ENCODE data around the gene MUTYH. TPM values are rescaled to one million over a fixed set of nuclear protein-coding genes. Genes with fewer than 3 reads are reported as not detected.
"Not testable (repeated sequence)": the region's sequence is repeated elsewhere in the genome, so short reads cannot be mapped to it uniquely, and the experiment has no call there.

MUTYH gene
- total RNA-seq (ENCODE audit: unreplicated experiment) = 33.7 TPM
- long read RNA-seq, partial matches to known transcripts = 0 of 14 reads
- long read RNA-seq, other reads (novel, unspliced or antisense) = 12 of 14 reads

DNA sequence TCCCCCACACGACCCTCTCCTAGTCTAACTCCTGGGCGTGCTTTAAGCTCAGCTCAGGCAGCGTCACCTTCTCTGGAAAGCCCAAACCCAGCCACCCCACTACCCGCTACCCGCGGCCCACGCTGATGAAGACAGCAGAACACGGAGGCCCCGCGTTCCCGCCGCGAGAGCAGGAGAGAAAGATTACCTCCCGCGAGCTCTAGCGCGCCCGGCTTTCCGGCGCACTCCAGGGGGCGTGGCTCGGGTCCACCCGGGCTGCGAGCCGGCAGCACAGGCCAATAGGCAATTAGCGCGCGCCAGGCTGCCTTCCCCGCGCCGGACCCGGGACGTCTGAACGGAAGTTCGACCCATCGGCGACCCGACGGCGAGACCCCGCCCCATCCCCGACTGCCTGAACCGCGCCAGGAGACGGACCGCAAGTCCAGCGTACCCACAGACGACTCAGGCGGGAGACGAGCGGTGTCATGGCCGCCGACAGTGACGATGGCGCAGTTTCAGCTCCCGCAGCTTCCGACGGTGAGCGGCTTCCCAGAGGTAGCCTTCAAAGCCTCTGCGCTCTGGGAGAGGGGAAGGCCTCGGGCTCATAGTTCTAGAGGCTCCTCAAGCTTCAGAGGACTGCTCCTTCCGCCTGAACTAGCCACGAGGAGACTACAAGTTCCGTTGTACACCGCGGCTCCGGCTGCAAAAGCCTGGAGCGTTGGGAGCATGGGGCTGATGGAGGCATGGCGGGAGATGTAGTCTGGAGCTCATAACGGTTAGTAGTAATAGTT is at the start of gene MUTYH, which contains the start of gene TOE1:
Gene MUTYH, minus strand, starts transcription at position 652 of the 770 bp plus-strand sequence. CDS start 5,935 bp downstream, outside the sequence.
Gene TOE1, plus strand, starts transcription at position 382 of the 770 bp plus-strand sequence. Its CDS starts 83 bp downstream, at position 465.
- Mint-ChIP-seq H3K4me1 (ENCODE audit: low read depth, unreplicated experiment) (no peaks in the 10 kb centered on the region), H3K27me3 (ENCODE audit: unreplicated experiment) (no peaks in the 10 kb centered on the region), H3K4me3 (ENCODE audit: unreplicated experiment) (peak within 1 kb of the TSS; percentile 100), H3K9me3 (ENCODE audit: unreplicated experiment) (peaks cover 3% of the 10 kb centered on the region), H3K27ac (ENCODE audit: unreplicated experiment) (peak within 1 kb of the TSS; percentile 94), H3K36me3 (ENCODE audit: unreplicated experiment) (no peaks in the 10 kb centered on the region)
- TF ChIP-seq, protein P1, sequence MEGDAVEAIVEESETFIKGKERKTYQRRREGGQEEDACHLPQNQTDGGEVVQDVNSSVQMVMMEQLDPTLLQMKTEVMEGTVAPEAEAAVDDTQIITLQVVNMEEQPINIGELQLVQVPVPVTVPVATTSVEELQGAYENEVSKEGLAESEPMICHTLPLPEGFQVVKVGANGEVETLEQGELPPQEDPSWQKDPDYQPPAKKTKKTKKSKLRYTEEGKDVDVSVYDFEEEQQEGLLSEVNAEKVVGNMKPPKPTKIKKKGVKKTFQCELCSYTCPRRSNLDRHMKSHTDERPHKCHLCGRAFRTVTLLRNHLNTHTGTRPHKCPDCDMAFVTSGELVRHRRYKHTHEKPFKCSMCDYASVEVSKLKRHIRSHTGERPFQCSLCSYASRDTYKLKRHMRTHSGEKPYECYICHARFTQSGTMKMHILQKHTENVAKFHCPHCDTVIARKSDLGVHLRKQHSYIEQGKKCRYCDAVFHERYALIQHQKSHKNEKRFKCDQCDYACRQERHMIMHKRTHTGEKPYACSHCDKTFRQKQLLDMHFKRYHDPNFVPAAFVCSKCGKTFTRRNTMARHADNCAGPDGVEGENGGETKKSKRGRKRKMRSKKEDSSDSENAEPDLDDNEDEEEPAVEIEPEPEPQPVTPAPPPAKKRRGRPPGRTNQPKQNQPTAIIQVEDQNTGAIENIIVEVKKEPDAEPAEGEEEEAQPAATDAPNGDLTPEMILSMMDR (IDR thresholded peaks at IDR 0.05; ENCODE audit: partially characterized antibody, unreplicated experiment) = no peak
- peak; percentile 94 for DNase-seq

DNA sequence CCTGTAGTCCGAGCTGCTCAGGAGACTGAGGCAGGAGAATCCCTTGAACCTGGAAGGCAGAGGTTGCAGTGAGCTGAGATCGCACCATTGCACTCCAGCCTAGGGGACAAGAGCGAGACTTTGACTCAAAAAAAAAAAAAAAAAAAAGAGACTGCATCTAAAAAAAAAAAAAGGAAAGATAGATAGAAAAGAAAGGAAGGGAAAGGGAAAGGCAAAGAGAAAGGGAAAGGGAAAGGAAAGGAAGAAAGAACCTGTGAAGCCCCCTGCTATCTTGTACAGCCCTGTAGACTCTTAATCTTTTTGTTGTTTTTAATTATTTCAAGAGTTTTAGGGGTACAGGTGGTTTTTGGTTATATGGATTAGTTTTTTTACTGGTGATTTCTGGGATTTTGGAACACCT is 46.0 kb upstream of the MUTYH start:
- Mint-ChIP-seq H3K27ac (ENCODE audit: unreplicated experiment) (no peak overlapping the region), H3K9me3 (ENCODE audit: unreplicated experiment) (no peaks in the 10 kb centered on the region), H3K4me1 (ENCODE audit: low read depth, unreplicated experiment) (no peaks in the 10 kb centered on the region), H3K4me3 (ENCODE audit: unreplicated experiment) (no peak overlapping the region), H3K36me3 (ENCODE audit: unreplicated experiment) (no peaks in the 10 kb centered on the region), H3K27me3 (ENCODE audit: unreplicated experiment) (no peaks in the 10 kb centered on the region)
- DNase-seq = no peak
- TF ChIP-seq, protein P1 (IDR thresholded peaks at IDR 0.05; ENCODE audit: partially characterized antibody, unreplicated experiment) = no peak

DNA sequence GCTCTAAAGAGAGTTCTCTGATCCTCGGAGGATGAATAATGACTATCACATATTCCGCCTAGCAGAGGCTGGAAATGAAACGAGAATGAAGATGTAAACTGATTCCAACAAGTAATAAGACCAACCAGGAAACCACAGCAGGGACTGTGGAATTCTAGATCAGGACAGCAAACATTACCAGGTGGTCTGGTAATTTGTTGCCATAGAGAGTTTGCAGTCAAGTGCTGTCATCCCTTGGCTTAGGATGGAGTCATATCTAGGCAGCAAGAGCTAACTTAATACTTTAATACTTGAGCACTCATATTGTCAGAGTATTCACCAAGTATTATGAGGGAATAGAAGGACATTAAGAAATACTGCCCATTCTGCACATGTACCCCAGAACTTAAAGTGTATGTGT is 45.1 kb upstream of the MUTYH start:
- Mint-ChIP-seq H3K4me1 (ENCODE audit: low read depth, unreplicated experiment) (peaks cover 2% of the 10 kb centered on the region), H3K36me3 (ENCODE audit: unreplicated experiment) (no peaks in the 10 kb centered on the region), H3K27me3 (ENCODE audit: unreplicated experiment) (no peaks in the 10 kb centered on the region), H3K27ac (ENCODE audit: unreplicated experiment) (no peak overlapping the region), H3K9me3 (ENCODE audit: unreplicated experiment) (no peaks in the 10 kb centered on the region), H3K4me3 (ENCODE audit: unreplicated experiment) (no peak overlapping the region)
- TF ChIP-seq, protein P1 (IDR thresholded peaks at IDR 0.05; ENCODE audit: partially characterized antibody, unreplicated experiment) = no peak
- no peak for DNase-seq

DNA sequence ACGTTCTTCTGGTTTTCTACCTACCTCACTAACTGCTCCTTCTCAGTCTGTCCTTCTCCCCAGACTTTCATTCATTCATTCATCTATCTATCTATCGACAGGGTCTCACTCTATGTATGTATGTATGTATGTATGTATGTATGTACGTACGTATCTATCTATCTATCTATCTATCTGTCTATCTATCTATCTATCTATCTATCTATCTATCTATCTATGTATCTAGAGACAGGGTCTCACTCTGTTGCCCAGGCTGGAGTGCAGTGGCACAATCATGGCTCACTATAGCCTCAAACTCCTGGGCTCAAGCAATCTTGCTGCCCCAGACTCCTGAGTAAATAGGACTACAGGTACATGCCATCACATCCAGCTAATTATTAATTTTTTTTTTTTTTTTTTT is 44.0 kb upstream of the MUTYH start:
- H3K4me3 Mint-ChIP-seq (ENCODE audit: unreplicated experiment); H3K36me3 Mint-ChIP-seq (ENCODE audit: unreplicated experiment); DNase-seq; H3K9me3 Mint-ChIP-seq (ENCODE audit: unreplicated experiment); H3K4me1 Mint-ChIP-seq (ENCODE audit: low read depth, unreplicated experiment); H3K27me3 Mint-ChIP-seq (ENCODE audit: unreplicated experiment); H3K27ac Mint-ChIP-seq (ENCODE audit: unreplicated experiment): not testable (repeated sequence)

DNA sequence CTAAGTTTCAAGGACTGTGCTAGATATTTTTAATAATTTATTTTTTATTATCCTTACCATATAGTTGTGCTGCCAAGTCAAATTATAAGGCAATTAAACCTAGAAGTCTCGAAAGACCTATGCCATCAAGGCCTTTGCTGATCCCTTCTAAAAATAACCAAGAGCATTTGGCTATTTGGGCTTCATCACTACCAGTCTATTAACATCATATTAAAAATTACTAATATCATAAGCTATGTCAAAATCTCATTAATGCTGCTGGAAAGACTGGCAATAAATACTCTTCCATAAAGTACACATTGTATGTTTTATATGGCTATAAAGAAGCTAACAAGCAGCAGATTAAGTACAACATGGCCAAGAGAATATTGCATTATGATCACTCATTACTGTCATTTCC is 43.0 kb upstream of the MUTYH start:
- Mint-ChIP-seq H3K27ac (ENCODE audit: unreplicated experiment) (no peak overlapping the region), H3K4me1 (ENCODE audit: low read depth, unreplicated experiment) (peaks cover 2% of the 10 kb centered on the region), H3K36me3 (ENCODE audit: unreplicated experiment) (no peaks in the 10 kb centered on the region), H3K9me3 (ENCODE audit: unreplicated experiment) (no peaks in the 10 kb centered on the region), H3K27me3 (ENCODE audit: unreplicated experiment) (no peaks in the 10 kb centered on the region), H3K4me3 (ENCODE audit: unreplicated experiment) (no peak overlapping the region)
- DNase-seq = no peak
- TF ChIP-seq, protein P1 (IDR thresholded peaks at IDR 0.05; ENCODE audit: partially characterized antibody, unreplicated experiment) = no peak

All from glutamatergic neuron (in vitro differentiated cells).